NCI-H2227 (cell line): Measurements from ENCODE around the gene KCTD1.

Source experiments
- DNase-seq: peaks from one replicate; lab custom pipeline; 2025; ENCODE audit not compliant: unreplicated experiment; lab: John Stamatoyannopoulos, UW

KCTD1 gene

DNA sequence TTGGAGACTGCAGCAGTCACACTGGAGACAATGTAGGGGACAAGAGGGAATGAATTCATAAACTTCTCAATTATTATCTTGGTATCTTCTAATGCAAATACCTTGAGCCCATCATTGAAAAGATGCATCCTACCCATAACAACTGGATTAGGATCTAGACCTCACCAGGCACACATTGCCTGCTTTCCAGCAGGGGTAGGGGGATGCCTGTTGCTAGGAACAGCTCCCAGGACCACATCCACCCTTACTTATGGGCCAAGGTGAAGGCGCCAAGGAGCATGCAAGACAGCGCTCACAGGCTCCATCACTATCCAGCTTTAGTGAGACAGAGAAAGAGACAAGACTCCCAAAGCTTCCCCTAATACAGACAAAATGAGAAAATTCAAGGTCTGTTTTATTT lies 24.4 kb downstream of the KCTD1 start:
- no peak for DNase-seq

DNA sequence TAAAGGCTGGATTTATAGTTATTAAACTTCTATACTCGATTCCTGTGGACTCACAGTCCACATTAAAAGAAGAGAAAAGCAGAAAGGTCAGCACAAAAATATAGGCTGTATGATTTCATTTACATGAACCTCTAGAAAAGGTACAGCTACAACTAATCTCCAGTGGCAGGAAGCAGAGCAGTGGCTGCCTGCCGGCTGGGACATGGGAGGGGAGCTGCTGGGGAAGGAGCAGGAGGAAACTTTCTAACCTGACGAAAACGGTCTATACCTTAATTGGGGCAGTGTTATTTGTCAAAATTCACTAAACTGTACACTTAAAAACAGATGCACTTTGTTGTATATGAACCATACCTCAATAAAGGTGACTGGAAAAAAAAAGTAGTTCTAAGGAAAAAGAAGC lies 26.7 kb downstream of the KCTD1 start:
- DNase-seq = no peak

DNA sequence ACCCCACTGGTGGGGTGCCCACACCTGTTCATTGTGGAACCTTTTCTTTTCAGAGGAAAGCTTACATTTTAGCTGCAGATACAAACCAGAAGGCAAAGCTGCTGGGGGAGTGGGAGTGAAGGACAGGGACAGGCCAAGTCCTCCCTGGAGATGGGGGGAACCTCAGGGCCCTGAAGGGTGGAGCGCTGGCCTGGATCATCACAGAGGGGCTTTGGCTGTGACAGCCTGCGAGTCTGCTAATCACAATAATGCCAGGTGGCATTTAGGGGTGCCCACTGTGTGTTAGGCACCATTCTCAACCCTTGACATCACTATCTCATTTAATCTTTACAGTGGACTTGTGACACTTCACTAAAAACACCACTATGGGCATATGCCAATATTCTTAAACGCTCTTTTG lies 27.4 kb downstream of the KCTD1 start:
- no peak for DNase-seq

DNA sequence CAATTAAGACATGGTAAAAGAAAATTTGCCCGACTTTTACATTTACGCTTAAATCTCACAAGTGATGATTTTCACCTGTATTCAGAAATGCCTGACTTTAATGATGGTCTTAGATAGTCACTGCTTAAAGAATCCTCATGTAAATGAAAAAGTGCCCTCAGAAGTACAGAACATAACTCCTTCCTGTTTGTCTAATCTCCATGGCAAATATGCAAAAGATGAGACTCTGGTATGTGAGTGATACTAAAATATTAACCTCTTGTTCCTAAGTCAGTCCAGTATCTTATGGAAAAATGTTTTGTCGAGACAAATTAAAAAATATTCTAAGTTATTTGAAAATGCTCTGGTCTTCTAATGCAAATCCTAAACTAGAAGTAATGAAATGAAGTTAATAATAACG lies 29.2 kb downstream of the KCTD1 start:
- DNase-seq = no peak

DNA sequence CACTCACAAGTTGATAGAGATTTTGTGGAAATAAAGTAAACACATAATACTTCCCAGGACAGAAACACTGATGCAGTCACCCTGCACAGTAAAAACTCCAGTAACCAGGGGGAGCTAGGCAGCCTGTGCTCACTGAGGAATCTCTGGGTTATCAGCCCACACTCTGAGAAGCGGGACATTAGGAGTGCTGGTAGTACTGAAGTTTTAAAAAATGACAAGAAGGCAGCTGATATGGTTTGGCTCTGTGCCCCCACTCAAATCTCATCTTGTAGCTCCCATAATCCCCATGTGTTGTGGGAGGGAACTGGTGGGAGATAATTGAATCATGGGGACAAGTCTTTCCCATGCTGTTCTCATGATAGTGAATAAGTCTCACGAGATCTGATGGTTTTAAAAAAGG lies 31.4 kb downstream of the KCTD1 start:
- DNase-seq = no peak

DNA sequence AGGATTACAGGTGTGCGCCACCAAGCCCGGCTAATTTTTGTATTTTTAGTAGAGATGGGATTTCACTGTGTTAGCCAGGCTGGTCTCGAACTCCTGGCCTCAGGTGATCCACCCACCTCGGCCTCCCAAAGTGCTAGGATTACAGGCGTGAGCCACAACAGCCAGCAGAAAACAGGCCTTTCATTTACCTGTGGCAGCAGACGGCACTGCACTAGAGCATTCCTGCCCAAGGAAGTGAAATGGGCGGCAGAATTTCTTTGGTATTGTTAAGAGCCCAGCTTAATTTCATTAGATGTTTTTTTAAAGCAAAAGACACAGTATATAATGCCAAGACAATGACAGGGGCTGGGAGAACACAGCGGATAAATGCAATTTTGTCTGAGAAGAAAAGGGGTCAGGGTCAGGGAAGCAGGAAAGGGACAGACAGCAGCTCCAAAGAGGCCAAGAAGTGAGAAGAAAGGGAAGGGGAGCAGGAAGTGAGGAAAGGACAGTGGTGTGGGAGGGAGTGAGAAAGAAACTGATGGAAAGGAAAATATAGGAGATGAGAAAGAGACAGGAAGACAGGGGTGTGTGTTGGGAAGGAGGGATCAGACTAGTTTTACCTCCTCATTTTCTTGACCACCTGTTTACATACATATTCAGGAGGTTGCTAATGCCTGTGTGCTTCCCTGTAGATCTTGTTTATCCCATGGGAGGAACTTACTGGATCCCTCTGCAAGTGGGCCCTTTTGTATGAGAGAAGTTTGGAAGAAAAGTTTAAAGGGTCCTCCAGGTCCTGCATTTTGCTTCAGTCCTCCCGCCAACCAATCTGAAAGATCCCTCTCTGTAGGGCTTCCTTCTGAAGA lies 32.5 kb downstream of the KCTD1 start:
- no peak for DNase-seq

DNA sequence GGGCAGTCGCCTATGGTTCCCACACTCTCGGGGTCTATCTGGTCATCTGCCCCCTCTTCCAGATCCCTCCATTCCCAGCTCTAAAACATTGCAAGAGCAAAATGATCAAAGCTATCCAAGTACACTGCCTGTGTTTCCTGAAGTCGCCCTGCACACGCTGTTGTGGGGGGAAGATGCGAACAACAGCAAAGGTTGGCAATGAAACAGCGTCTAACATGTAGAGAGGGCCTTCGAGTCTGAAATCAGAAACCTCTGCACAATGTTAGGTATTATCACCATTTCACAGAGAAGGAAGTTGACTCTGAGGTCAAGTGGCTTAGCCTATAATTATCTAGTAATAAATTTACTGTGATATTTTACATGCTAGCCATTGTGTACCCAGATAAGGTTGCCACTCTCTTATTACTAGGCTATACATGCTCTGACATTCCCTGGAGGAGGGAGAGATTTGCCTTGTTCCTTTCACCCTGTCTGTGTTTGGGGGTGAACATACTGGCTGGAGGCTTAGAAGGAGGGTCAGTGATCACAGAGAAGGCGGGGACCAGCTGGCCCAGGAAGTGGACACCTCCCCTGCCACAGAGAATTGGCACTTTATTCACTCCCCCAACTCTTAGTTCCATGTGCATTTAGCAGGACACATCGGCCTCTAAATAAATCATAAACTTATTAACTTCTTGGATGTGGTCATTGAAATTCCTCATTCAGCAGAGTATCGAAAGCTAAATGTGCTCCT lies 36.8 kb downstream of the KCTD1 start:
- DNase-seq = peak; percentile 69

DNA sequence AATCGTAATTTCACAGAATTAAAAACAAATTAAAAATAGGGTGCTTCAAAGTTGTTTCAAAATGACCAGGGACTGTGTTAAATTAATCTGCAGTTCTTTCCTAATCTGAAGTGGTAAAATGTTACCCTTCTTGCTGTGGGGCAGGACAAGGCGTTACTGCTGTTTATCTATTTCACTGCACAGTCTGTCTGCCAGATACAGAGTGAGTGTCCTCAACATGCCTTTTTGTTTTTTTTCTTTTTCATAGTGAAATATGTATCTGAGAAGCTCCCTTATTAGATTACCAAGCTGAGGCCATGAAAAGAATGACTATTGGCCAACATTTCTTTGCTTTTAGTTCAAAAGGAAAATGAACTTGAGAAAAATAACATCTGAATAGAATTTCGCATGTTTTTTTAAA lies 38.0 kb downstream of the KCTD1 start:
- DNase-seq = no peak

DNA sequence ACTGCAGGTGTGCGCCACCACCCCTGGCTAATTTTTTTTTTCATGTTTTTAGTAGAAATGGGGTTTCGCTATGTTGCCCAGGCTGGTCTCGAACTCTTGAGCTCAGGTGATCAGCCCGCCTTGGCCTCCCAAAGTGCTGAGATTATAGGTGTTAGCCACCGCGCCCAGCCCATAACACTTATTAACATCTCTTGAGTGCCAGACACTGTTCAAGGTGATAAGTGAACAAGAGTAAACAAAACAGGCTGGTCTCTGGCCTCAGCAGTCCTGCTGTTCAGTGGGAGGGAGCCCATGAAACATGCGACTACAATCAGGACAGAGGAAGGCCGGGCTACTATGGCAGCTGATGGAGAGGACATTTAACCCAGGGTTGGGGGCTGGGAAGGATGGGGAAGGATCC lies 42.3 kb downstream of the KCTD1 start:
- no peak for DNase-seq

DNA sequence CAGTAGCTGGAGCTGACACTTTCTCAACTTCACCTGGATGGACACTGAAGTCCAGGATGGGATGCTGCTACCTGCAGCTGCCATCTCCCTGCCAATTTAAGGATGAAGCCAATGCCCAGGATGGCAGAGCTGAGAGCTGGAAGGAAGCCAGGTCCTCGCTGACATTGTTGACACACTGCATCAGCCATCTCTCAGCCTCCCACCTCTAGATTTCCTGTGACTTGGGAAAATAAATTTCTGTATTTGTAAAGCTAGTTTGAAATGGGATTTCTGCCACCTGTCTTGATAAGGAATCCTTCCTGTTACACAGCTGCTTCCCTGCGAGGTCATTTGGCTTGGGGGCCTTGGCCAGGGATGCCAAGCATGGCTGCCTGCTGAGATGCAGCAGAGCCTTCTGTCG lies 43.5 kb downstream of the KCTD1 start:
- no peak for DNase-seq

DNA sequence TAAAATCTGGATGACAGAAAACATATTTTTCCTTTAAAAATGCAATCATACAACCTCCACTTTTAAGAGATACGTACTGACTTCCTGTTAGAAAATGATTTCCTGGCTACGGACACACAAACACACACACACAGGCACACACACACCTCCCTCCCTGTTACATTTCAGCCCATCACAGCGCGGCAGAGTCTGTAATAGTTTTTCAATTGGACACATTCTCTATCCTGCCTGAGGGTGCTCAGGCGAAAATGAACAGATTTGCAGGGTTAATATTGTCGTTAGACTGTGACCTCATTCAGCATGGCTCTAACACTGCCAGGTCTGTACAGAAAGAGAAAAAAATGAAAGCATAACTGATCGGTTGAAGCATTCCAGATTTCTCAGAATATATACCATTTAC lies 45.0 kb downstream of the KCTD1 start:
- no peak for DNase-seq

DNA sequence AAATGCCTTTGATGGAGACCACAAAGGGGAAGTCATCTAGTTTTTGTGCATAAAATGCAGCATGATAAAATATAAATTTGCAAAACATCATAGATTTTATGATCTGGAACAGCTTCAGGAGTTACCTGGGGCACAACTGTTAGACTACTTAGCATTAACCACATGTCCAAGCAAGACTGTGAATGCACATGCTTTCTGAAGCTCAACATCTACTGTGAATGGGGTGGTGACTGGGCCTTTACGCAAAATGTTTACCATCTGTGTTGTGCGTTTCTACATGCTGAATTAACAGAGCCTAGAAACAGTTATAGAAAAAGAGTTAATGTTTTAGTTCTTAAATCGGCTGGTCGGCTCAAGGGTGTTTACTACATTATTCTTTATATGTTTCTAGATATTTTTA lies 45.5 kb downstream of the KCTD1 start:
- DNase-seq = no peak

DNA sequence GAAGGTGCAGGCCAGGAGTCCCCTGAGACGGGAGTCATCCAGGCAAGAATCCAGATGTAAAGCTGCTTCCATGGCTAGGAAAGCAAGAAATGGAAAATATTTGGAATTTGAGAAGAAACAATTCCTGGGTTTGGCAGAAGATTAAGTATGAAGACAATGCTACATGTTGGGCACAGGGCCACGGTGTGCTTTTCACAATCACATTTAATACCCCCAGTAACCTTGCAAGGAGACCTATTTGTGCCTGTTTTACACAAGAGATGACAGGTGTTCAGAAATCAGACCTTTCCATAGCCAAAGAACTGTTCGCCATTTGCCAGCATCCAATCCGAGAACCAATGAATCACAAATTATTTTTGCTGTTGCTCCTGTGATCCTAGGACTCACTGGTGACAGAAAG lies 50.5 kb downstream of the KCTD1 start:
- DNase-seq = no peak

DNA sequence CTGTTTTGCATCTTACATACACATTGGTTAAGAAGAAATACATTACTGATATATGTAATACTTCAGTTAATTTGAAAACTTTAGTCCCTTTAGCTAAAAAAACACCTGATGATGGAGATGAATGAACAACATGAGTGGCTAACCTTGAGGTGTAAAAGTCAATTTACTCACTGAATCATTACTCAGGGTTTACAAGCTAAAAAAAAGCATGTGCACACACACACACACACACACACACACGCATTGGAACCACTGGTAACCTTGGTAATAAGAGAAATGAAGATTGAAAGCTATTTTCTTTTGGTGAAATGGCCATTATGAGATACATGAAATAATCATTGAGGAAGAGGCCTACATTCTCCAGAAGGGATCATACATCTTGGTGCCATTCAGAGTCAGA lies 51.8 kb downstream of the KCTD1 start:
- DNase-seq = no peak

DNA sequence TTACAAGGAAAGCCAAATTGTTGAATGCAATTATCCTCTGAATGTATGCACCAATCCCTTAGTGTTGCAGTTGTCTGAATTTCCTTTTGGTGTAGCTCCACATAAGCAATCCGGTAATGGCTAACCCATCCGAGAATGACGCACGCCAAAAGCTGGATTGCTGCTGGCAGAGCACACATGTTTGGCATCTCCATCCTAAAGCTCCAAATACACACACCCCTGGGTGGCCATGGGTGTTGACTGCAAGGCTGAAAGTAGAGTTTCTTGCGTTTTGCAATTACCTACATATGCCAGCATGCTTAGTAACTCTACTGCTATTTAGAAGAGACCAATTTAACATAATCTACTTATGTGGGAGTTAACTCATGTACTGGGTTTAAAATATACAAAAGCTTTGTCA lies 53.1 kb downstream of the KCTD1 start:
- no peak for DNase-seq

DNA sequence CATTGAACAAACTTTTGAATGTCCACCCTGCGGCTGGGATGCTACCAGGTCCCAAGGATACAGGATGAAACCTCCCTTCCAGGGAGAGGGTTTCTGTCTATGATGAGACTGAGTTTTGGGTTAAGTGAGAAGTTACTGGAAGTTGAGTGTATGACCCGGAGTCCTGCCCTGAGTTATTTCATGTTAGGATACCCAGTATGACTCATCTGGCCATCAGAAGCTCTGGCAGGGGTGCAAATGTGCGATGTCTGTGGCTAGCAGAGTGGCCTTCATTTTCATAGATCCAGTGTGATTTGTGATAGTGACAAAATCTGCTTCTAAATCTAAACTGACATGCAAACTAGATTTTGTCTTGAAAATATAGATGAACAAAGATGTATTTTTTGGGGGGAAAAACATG lies 55.3 kb downstream of the KCTD1 start:
- DNase-seq = no peak

DNA sequence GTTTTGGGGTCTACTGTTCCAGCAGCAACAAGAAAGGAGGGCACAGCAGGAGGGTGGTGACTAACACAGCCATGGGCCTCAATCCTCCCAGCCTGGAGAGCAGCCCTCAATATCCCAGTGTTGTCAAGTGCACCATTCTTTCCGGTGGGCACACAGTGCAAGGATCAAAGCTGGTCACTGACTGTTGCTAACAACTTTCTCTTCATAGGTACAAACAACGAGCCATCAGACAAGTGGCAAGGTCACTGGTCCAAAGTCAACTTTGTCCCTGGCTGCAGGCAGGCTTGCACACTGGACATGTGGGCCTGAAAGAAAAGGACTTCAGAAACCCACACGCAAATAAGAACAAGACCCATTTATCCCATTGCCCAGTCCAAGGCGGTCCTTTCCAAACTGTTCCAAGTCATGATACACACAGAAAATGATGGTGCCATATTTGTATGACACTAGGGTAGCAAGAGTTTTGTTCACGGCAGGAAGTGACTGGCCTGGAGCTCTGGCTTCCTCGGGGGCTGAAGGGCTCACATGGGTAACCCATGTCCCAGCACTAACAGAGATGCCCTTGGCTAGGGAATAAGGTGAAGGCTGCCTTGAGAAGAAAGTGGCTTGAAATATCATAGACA lies 57.0 kb downstream of the KCTD1 start:
- no peak for DNase-seq

DNA sequence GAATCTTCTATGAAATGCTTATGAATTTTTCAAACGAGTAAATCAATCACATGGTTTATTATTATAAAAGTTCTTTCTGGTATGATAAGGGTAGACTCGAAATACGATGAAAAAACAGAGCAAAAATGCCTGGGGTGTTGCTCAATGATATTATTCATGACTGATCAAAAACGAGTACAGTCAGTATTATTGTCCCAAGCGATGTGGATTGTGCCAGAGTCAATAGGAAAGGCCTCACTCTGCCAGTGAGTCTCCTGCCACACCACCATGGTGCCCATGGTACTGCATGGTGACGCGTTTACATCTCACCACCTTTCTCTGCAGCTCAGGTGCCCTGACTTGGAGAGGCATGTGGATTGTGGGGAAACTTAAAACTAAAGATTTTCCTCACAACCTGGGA lies 58.5 kb downstream of the KCTD1 start:
- DNase-seq = no peak

DNA sequence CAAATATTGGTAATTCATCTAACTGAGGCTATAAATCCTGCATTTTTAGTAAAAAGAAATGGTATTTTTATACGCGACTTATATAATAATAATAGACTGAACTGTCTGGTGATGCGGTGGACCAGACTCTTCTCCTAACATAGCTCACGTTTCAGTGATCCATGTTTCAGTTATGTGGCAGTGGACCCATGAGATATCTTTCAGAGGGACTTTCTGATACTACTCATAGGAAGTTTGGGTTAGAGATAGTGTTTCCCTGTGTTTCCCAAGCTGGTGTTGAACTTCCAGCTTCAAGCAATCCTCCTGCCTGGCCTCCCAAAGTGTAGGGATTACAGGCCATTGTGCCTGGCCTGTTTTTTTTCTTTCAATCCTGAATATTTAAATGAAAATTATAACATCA lies 59.2 kb downstream of the KCTD1 start:
- DNase-seq = no peak

DNA sequence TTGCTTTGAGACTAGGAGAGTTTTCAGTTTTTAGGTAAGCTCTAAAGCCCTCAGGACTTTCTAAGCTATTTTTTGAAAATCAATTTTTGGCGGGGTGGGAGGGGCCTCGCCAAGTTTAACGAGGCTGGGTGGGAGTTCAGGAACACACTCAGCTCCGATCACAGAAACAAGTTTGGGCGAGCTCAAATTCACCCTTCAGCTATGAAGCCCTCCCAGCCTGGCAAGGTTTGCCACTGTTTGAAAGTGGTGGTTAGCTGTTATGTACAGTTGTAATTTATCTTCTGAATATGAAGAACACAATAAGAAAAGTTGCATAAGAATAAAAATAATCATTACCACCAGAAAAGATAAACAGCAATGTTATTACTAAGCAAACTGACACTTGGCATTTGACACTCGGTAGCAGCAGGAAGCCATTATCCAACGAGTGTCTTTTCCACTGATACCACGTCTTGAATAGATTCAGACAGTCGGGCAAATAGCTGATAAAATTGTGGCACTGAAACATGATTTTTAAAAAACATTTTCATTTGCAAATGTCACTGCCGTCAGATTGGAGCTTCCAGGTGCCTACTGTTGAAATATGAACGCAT lies 59.8 kb downstream of the KCTD1 start:
- peak; percentile 16 for DNase-seq

DNA sequence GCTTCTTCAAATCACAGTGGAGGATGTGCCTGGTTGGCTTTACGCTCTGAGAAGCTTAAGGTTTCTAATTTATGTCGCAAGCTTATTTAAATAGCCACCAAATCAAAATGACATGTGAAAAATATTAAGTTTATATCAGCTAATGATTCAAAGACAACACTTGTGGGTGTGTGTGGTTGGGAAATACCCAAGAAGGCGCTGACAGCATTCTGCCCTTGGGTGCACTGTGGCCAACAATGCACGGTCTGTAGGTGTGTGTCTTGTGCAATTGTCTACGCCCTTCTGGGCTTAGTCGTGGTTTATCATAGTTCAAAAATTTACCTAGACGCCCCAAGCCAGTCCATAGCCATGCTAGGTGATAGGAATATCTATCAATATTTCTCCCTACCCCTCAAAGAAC lies 60.9 kb downstream of the KCTD1 start:
- DNase-seq = no peak

DNA sequence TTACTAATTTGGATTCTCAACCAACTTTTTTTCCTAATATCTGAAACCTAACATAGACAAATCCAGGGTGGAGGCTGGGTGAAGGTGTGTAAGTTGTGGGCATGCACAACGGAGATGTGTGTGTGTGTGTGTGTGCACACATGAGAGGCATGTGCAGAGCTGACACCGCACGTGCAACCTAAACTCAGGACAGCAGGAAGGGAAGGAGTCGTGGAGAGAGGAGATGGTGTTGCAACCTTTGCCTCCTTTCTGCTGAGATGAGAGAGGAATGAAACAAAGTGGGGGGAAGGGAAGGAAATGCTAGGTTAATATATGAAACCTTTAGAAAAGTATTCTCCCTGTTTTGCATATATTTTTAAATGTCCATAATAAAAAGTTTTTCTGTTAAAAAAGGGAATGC lies 64.7 kb downstream of the KCTD1 start:
- no peak for DNase-seq
